ENCODE data around the gene TULP4. TPM values are rescaled to one million over a fixed set of nuclear protein-coding genes. Genes with fewer than 3 reads are reported as not detected.

The TULP4 gene
- total RNA-seq: 100 to 1,000 TPM; 209 to 459 (median 292) TPM

GRCh38 chr6:158312165-158312564 lies at the start of gene TULP4:
Gene TULP4 (plus strand): TSS chr6:158312465. CDS start chr6:158314017, 1,552 bp downstream.
- no peaks in the 10 kb centered on the region for H3K36me3 ChIP-seq
- no peak for DNase-seq
- no peak within 1 kb of the TSS for H3K4me3 ChIP-seq (replicated peaks in 1 of 3)
- intact Hi-C loops (cut with DNase I): no loop called here
- no peaks in the 10 kb centered on the region for H3K9me3 ChIP-seq
- WGBS, 2 donors: 75% methylated on average over 6 of the region's 6 CpGs
- peaks cover 4 to 8% of the 10 kb centered on the region in 2 donors for H3K4me1 ChIP-seq
- H3K27me3 ChIP-seq: no peaks in the 10 kb centered on the region
- peak within 1 kb of the TSS in 2 of 3 donors; percentile 18 to 24 for H3K27ac ChIP-seq
- TF ChIP-seq POLR2A (IDR thresholded peaks at IDR 0.05): no peak
- no peak for TF ChIP-seq CTCF (IDR thresholded peaks at IDR 0.05)

GRCh38 chr6:158262755-158263154 lies 49.5 kb upstream of the TULP4 start:
- H3K27ac ChIP-seq: no peak overlapping the region
- no peaks in the 10 kb centered on the region for H3K36me3 ChIP-seq
- intact Hi-C loops (cut with DNase I): no loop called here
- H3K27me3 ChIP-seq: no peaks in the 10 kb centered on the region
- H3K4me1 ChIP-seq: no peaks in the 10 kb centered on the region
- TF ChIP-seq POLR2A (IDR thresholded peaks at IDR 0.05) (no peak), CTCF (IDR thresholded peaks at IDR 0.05) (no peak)
- DNase-seq: no peak
- no peak overlapping the region for H3K4me3 ChIP-seq (replicated peaks in 1 of 3)
- no peaks in the 10 kb centered on the region for H3K9me3 ChIP-seq
- WGBS, 2 donors: 68 to 88% methylated on average over 4 to 5 of the region's 5 CpGs

GRCh38 chr6:158264180-158264579 lies 48.1 kb upstream of the TULP4 start:
- no peak for DNase-seq
- Histone ChIP-seq H3K4me3 (replicated peaks in 1 of 3) (no peak overlapping the region), H3K36me3 (no peaks in the 10 kb centered on the region), H3K9me3 (no peaks in the 10 kb centered on the region), H3K27ac (no peak overlapping the region), H3K27me3 (no peaks in the 10 kb centered on the region), H3K4me1 (peaks cover 0 to 5% of the 10 kb centered on the region in 2 donors)
- no peak for TF ChIP-seq CTCF (IDR thresholded peaks at IDR 0.05)
- TF ChIP-seq POLR2A (IDR thresholded peaks at IDR 0.05): no peak
- intact Hi-C loops (cut with DNase I): no loop called here
- WGBS, 2 donors: 92 to 95% methylated on average over 10 of the region's 10 CpGs

GRCh38 chr6:158266131-158266530 lies 46.1 kb upstream of the TULP4 start:
- TF ChIP-seq POLR2A (IDR thresholded peaks at IDR 0.05) (no peak), CTCF (IDR thresholded peaks at IDR 0.05) (no peak)
- intact Hi-C loops (cut with DNase I): no loop called here

GRCh38 chr6:158268361-158269147 lies 43.7 kb upstream of the TULP4 start:
- no peak for DNase-seq
- 67 to 73% methylated on average over 2 of the region's 2 CpGs for WGBS, 2 donors
- Histone ChIP-seq H3K4me1 (peaks cover 2 to 8% of the 10 kb centered on the region in 2 donors), H3K27ac (no peak overlapping the region), H3K9me3 (no peaks in the 10 kb centered on the region), H3K36me3 (no peaks in the 10 kb centered on the region), H3K4me3 (replicated peaks in 1 of 3) (no peak overlapping the region), H3K27me3 (no peaks in the 10 kb centered on the region)
- no peak for TF ChIP-seq CTCF (IDR thresholded peaks at IDR 0.05)
- TF ChIP-seq POLR2A (IDR thresholded peaks at IDR 0.05): no peak
- intact Hi-C loops (cut with DNase I): no loop called here

More at GRCh38 chr6:158266131-158266530, 46.1 kb upstream of the TULP4 start:
- DNase-seq: no peak
- Histone ChIP-seq H3K4me3 (replicated peaks in 1 of 3) (no peak overlapping the region), H3K9me3 (no peaks in the 10 kb centered on the region), H3K27me3 (no peaks in the 10 kb centered on the region), H3K4me1 (peaks cover 2 to 8% of the 10 kb centered on the region in 2 donors), H3K36me3 (no peaks in the 10 kb centered on the region), H3K27ac (no peak overlapping the region)
- 86 to 98% methylated on average over 9 of the region's 9 CpGs for WGBS, 2 donors

Data from thyroid gland (tissue), 4 donors.